Neuron (in vitro differentiated cells): ENCODE results near the gene SYNE1.

ENCODE experiments used
- H2AFZ ChIP-seq: one replicate; pipeline ENCODE4 v1.6.1; 2013; ENCODE audit warnings: low read depth, mild to moderate bottlenecking, inconsistent platforms, low read length, moderate library complexity
- H3K27me3 ChIP-seq: one replicate; pipeline ENCODE4 v1.6.1; 2013; ENCODE audit warnings: low read length; ENCODE audit not compliant: insufficient read depth
- H3K36me3 ChIP-seq: one replicate; pipeline ENCODE4 v1.6.1; 2013; ENCODE audit warnings: low read length; ENCODE audit not compliant: insufficient read depth
- H3K4me1 ChIP-seq: one replicate; pipeline ENCODE4 v1.6.1; 2013; ENCODE audit warnings: low read length; ENCODE audit not compliant: insufficient read depth
- H3K4me3 ChIP-seq: 2 replicates; pipeline ENCODE4 v1.5.1; 2013; ENCODE audit warnings: mild to moderate bottlenecking, low read length, moderate library complexity
- H3K9me3 ChIP-seq: one replicate; pipeline ENCODE4 v1.6.1; 2013; ENCODE audit warnings: low read length

The SYNE1 gene

DNA sequence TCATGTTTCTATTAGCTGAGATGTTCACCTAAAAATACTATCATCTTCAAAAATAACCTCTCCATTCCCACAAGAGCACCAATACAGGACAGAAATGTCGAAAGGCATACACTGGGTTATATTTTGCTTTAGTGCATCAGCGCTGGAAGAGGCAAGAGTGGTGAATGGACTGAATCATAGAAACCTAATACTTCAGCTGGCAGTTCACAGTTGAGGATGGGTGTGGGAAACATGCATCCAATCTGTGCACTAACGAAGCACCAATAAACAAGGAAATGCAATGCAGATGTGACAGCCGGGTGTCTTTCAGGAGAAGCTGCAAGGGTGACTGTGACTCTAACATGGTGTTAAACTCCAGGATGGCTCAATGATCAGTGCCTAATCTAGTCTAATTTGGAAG lies 463.8 kb downstream of the SYNE1 start:
- Histone ChIP-seq H3K4me1 (no peaks in the 10 kb centered on the region), H3K9me3 (no peaks in the 10 kb centered on the region), H2AFZ (no peak overlapping the region), H3K36me3 (no peaks in the 10 kb centered on the region), H3K27me3 (no peaks in the 10 kb centered on the region), H3K4me3 (no peak overlapping the region)

DNA sequence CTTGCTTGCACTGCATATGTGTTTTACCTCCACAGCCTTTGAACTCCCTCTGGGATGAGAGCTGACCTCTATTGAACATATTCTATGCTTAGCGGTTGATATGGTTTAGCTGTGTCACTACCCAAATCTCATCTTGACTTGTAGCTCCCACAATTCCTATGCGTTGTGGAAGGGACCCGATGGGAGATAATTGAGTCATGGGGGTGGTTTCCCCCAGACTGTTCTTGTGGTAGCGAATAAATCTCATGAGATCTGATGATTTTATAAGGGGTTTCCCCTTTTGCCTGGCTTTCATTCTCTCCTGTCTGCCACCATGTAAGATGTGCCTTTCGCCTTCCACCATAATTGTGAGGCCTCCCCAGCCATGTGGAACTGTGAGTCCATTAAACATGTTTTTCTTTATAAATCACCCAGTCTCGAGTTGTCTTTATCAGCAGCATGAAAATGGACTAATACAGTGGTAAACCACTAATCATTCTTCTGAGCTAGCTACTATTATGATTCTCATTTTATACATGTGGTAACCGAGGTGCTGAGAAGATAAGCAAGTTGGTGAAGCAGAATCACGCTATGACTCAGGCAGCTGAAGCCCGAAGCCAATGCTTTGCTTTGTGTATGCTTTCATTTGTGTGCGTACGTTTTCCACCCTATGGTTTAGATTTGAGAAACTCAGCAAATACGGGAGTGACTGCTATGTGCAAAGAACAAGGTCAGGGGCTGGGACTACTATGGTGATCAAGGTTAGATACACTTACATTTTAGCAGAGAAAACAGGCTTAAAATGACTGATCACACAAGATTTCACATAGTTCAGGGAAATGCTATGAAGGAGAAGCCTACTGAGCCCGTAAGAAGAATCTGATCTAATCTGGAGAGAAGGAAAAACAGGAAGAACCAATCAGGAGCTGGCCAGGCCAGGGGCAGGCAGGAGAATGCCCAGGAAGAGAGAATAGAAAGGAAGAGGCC lies 466.2 kb downstream of the SYNE1 start:
- H3K36me3 ChIP-seq: no peaks in the 10 kb centered on the region
- no peaks in the 10 kb centered on the region for H3K4me1 ChIP-seq
- no peaks in the 10 kb centered on the region for H3K9me3 ChIP-seq
- no peak overlapping the region for H2AFZ ChIP-seq
- H3K4me3 ChIP-seq: no peak overlapping the region
- H3K27me3 ChIP-seq: no peaks in the 10 kb centered on the region

DNA sequence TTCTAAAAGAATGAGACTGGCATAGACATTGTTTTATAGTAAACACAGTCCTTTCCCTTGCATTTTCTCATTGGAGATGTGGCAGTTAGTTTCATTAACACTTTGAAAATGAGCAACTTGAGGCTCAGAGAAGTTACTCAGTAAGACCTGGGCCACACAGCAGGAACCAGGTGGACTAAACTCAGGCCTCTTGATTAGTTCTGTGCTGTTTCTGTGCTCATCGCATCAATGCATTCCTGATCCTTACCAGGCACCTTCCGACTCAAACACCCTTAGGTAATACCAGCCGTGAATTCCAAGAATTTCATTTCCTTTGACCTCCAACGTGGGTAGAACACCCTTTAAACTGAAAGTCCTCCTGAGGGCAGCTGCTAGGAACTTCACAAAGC lies 466.9 kb downstream of the SYNE1 start:
- Histone ChIP-seq H3K36me3 (no peaks in the 10 kb centered on the region), H3K27me3 (no peaks in the 10 kb centered on the region), H3K4me3 (no peak overlapping the region), H3K9me3 (no peaks in the 10 kb centered on the region), H2AFZ (no peak overlapping the region), H3K4me1 (no peaks in the 10 kb centered on the region)

DNA sequence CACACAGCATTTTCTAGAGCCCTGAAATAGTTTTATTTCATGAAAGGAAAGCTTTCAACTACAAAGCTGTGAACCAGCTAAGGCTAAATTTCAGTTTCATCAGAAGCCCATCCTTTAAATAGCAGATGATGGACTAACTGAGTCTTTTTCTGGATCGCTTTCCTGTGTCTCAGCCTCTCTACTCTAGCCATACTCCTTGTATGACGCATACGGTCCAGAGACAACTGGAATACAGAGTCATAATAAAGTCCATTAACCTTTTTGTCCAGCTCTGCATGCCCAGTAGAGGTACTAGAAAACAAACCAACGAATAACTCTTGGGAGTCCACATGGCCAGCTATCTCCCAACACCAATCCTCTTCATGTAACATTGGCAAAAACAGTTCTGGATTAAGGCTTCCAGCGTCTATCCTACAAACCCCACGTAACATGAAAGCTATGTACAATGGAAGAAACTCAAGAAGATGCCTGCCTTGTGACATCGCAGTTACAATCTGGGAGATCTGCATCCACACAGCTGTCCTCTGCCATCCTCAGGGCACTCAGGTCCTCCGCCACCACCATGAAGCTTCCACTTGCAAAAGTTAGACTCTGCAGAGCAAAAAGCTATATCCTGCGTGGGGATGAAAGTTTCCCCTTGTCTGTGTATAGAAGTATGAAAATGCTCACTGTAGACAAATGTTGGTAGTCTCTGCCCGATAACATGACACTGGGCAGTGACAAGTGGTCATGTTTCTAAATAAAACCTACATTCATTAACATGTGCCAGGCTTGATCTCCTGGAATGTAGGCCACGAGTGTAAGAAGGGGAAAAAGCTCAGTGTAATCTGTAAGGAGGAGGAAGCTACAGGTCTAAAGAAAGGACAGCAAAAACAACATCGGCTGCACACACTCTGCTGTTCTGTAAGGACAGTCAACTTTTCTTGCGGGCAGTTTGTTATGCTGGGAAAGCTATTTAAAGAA lies 469.2 kb downstream of the SYNE1 start:
- no peak overlapping the region for H2AFZ ChIP-seq
- H3K4me3 ChIP-seq: no peak overlapping the region
- H3K9me3 ChIP-seq: no peaks in the 10 kb centered on the region
- no peaks in the 10 kb centered on the region for H3K4me1 ChIP-seq
- H3K36me3 ChIP-seq: no peaks in the 10 kb centered on the region
- H3K27me3 ChIP-seq: no peaks in the 10 kb centered on the region

DNA sequence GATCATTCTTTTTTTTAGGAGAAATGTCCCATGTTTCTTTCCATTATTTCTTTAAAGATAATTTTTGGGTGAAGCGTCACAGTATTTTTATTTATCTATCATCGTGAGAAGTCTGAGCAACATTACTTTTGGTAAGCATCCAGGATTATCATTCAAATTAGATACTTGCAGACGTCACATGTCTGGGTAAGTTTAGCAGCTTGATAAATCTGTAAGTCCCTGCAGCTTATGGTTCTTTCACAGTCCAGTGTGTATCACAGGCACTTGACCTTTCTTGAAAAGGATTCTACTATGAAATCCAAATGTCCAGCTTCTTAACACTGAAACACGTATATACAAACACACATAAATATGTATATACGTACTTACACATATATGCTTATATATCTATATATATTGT lies 470.3 kb downstream of the SYNE1 start:
- H3K27me3 ChIP-seq: no peaks in the 10 kb centered on the region
- no peak overlapping the region for H2AFZ ChIP-seq
- no peaks in the 10 kb centered on the region for H3K36me3 ChIP-seq
- H3K9me3 ChIP-seq: no peaks in the 10 kb centered on the region
- no peak overlapping the region for H3K4me3 ChIP-seq
- H3K4me1 ChIP-seq: no peaks in the 10 kb centered on the region

DNA sequence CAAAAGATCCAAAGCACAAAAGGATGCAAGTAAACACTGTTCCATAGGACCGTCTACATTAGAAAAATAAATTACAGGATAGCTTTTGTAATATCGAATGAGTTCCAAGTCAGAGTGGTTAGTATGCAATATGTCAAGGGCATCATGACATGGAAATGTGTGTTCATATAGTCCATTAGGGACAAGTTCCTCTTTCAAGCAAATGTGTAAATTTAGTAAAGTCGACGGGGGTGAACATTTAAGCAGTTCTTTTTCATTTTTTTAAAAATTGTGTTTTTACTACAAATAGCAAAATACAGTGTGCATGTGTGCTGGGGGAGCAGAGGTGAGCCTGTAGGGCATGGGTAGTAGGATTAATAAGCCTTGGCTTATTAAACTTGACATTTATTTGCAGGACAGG lies 470.7 kb downstream of the SYNE1 start:
- Histone ChIP-seq H3K4me3 (no peak overlapping the region), H3K36me3 (no peaks in the 10 kb centered on the region), H3K27me3 (no peaks in the 10 kb centered on the region), H2AFZ (no peak overlapping the region), H3K4me1 (no peaks in the 10 kb centered on the region), H3K9me3 (no peaks in the 10 kb centered on the region)

DNA sequence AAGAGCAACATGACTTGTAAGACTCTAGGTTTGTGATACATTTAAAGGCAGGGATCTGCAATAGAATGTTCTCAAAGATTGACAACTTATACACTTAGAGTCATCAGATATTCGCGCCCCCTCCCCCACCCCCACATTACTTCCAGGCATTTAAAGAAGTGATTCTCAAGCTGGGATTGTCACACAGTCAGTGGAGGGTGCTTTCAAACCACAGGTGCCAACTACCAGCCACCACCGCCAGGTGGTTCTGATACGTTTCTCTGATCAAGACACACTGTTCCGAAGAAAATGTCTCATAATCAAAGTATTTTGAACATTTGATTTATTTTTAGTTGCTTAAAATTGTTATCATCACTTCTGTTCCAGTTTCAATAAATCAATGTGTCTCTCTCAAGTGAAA lies 472.2 kb downstream of the SYNE1 start:
- Histone ChIP-seq H3K4me3 (no peak overlapping the region), H3K36me3 (no peaks in the 10 kb centered on the region), H3K4me1 (no peaks in the 10 kb centered on the region), H3K27me3 (no peaks in the 10 kb centered on the region), H3K9me3 (no peaks in the 10 kb centered on the region), H2AFZ (no peak overlapping the region)

DNA sequence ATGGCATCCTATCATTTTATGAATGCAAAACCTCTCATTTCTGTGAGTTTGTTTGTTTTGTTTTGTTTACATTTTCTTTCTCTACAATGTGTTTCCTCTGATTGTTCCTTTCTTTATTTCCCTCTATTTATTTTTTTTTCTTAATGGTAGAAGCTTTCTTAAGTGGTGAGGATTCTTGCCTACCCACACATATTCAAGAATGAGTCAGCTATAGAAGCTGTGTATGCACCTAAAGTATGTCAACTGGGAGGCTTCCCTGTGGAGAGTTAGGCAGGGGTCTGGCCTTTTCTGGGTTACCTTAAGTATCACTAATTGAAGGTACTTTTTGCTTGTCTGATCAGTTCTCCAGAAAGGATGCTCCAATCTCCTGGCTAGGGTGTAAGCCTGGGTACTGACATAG lies 475.7 kb downstream of the SYNE1 start:
- Histone ChIP-seq H3K4me1 (no peaks in the 10 kb centered on the region), H3K36me3 (no peaks in the 10 kb centered on the region), H2AFZ (no peak overlapping the region), H3K27me3 (no peaks in the 10 kb centered on the region), H3K9me3 (no peaks in the 10 kb centered on the region), H3K4me3 (no peak overlapping the region)

DNA sequence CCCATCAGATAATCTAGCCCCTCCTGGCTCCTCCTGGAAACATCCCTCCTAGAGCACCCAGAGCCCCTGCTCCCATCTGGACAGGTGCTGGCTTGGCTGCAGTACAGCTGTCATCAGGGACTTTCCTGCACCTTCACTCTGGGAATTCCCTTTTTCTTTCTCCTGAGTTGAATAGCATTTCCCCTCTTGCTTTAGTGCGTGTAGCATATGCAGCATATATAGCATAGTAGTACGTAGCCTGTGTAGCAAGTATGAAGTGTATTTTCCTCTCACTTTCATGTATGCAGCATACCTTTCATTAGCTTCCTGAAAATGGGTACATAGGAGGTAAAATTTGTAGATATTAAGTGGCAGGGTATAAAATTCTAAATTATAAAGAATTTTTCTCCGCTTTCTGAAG lies 476.8 kb downstream of the SYNE1 start:
- Histone ChIP-seq H3K36me3 (no peaks in the 10 kb centered on the region), H3K4me1 (no peaks in the 10 kb centered on the region), H3K4me3 (no peak overlapping the region), H3K27me3 (no peaks in the 10 kb centered on the region), H2AFZ (no peak overlapping the region), H3K9me3 (no peaks in the 10 kb centered on the region)

DNA sequence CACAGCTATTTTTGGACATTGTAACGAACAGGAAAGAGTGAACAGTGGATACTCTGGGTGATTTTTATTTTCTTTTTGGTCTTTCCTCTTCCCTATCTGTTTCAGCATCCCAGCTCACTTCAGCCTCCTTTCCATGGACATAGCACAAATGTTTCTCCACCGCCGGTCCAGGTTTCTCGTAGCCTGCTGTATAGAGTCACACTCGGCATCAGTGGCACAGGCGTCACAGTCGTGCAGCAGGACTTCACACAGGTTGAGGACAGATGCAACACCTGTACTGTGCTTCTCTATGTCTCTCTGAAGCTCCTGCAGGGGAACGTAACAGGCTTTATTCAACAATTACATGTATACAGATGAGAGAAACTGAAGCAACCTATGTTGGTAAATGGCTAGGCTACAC lies 481.4 kb downstream of the SYNE1 start:
- Histone ChIP-seq H3K36me3 (peaks cover 2% of the 10 kb centered on the region), H3K9me3 (no peaks in the 10 kb centered on the region), H3K4me3 (no peak overlapping the region), H2AFZ (no peak overlapping the region), H3K4me1 (no peaks in the 10 kb centered on the region), H3K27me3 (no peaks in the 10 kb centered on the region)

DNA sequence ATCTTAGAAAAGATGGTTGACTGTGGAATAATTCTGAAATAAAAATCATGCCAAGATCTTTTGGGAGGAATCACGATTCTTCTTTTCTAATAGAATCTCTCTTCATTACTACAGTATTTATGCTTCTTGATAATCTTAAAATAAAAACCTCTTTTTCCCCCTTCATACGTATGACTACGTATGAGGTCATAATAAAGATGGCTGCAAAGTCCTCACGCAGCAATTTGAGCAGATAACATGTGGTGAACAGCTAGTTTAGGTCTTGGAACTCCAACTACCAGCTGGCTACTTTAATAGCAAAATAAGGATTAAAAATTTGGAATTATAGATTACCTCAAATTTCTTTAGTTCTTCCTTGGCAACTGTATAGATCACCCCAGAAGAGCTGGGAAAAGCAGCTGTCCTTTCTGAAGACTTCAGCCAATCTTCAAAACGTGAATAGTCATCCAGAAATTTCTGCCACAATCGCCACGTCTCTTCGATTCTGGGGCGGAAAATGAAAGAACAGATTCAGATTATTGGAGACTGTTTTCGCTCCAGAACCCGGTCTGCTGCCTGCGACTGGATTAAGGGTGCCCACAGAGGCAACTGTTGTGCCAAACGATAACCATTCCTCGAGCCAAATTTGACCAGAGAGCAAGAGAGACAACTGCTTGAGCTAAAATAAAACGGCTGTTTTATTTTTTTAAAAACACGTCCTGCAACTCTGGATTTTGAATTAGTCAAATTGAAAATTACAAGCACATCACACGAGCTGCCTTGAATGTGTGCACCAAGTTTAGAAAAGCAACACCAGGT lies 482.4 kb downstream of the SYNE1 start:
- Histone ChIP-seq H3K36me3 (peaks cover 5% of the 10 kb centered on the region), H2AFZ (no peak overlapping the region), H3K9me3 (no peaks in the 10 kb centered on the region), H3K27me3 (no peaks in the 10 kb centered on the region), H3K4me1 (no peaks in the 10 kb centered on the region), H3K4me3 (no peak overlapping the region)

DNA sequence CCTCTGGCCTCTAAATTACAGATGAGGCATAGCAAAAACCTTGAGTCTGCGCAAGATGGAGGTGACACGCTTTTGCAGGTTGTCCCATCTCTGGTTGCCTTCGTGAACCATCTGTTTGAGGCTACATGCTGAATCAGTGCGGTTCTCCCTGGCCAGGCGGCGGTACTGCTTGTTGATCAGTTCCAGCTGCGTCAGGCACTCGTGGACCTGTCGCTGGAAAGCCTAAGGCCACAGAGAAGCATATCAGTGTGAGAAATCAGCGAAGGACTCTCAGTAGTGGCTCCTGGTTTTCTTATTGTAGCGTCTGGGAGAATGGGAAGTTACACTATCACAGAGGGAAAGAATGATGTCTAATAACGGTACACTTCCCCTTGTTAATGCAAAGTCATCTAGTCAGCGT lies 485.2 kb downstream of the SYNE1 start:
- H3K36me3 ChIP-seq: peaks cover 5% of the 10 kb centered on the region
- no peak overlapping the region for H3K4me3 ChIP-seq
- H3K4me1 ChIP-seq: no peaks in the 10 kb centered on the region
- no peak overlapping the region for H2AFZ ChIP-seq
- H3K27me3 ChIP-seq: no peaks in the 10 kb centered on the region
- no peaks in the 10 kb centered on the region for H3K9me3 ChIP-seq
